Naive thymus-derived CD8-positive, alpha-beta T cell (primary cell): ENCODE measurements around the gene RAPGEF3. TPM values are rescaled to one million over a fixed set of nuclear protein-coding genes. Genes with fewer than 3 reads are reported as not detected.

Experiments
- ATAC-seq, 2 donors: fragments of 150-1000 bp; cut with Tn5 transposase in 1 of 2; sonication (Bioruptor Pico), chemical (Tn5 transposase) in 1 of 2; 1 replicate in 1 of 2; 2 replicates in 1 of 2; pipeline ENCODE4 v1.10.0; 2021; ENCODE audit warnings: mild to moderate bottlenecking in 2 of 2, moderate library complexity in 2 of 2
- POLR2A ChIA-PET: fragments of 350-600 bp; sonication (Branson Sonifier 250); formaldehyde crosslinking; loops from one replicate; lab custom pipeline; 2021; ENCODE audit warnings: antibody characterized with exemption; lab: Charles Lee
- DNase-seq, 10 donors: peaks; one replicate each; pipeline versions ENCODE4 v3.0.0 to v3.0.0-alpha.2; 2020 to 2022
- H3K27ac Mint-ChIP-seq, 10 donors: one replicate each; pipeline ENCODE4 v1.8.0; 2020 to 2022; ENCODE audit warnings: mild to moderate bottlenecking in 10 of 10, mixed read lengths in 10 of 10, moderate library complexity in 4 of 10, inconsistent platforms in 1 of 10
- H3K27me3 Mint-ChIP-seq, 5 donors: one replicate each; pipeline ENCODE4 v1.8.0; 2021 to 2022; ENCODE audit warnings: mixed read lengths in 5 of 5
- H3K36me3 Mint-ChIP-seq, 3 donors: one replicate each; pipeline ENCODE4 v1.8.0; 2020 to 2022; ENCODE audit warnings: mixed read lengths in 3 of 3, mild to moderate bottlenecking in 2 of 3, inconsistent platforms in 1 of 3
- H3K4me1 Mint-ChIP-seq, 4 donors: one replicate each; pipeline ENCODE4 v1.8.0; 2021 to 2022; ENCODE audit warnings: mixed read lengths in 4 of 4
- H3K4me3 Mint-ChIP-seq, 10 donors: one replicate each; pipeline ENCODE4 v1.8.0; 2020 to 2022; ENCODE audit warnings: mild to moderate bottlenecking in 10 of 10, mixed read lengths in 10 of 10, moderate library complexity in 6 of 10, inconsistent platforms in 1 of 10
- H3K9me3 Mint-ChIP-seq, 9 donors: one replicate each; pipeline ENCODE4 v1.8.0; 2020 to 2022; ENCODE audit warnings: mixed read lengths in 9 of 9, mild to moderate bottlenecking in 3 of 9, inconsistent platforms in 1 of 9, moderate library complexity in 1 of 9
- polyA plus RNA-seq, 3 donors: library from polyadenylated mRNA; unstranded; fragments of 300-500 nt; fragmentation: Illumina TruSeq; gene quantifications; one replicate each; pipeline ENCODE4 v1.2.3, GENCODE V29; 2021
- total RNA-seq, 8 experiments: library from RNA in 2 of 8; stranded (reverse) in 2 of 8; gene quantifications; one replicate each; pipeline ENCODE4 v1.2.3 and lab custom pipeline; 2021 to 2026

Gene RAPGEF3
- total and polyA plus RNA-seq, 5 experiments from 2014 or later, result 0.08 to 0.65 (median 0.27) TPM

DNA sequence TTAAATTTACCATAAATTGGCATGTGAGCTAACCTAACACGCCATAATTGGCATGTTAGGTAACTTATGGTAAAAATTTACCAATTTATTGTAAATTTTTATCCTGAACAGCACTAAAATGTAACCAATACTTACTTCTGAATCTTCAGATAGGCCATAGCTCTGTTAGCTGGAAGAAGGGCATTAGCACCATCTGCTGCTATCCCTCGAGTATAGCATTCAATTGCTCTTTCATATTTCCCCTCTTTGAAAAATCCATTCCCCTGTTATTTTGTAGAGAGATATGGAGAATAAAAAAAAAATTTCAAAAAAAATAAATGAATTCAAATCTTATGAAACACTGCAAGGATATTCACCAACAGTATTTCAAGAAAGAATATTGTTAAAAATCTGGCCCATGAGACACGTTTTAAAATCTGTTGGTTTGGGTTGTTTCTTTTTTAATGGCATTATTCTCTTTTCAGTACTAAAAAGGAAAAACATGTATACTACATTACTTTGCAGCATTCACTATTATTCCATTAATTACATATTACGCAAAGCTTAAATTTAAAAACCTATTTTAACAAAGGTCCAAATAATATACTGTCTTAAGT lies 71.9 kb downstream of the RAPGEF3 start:
- peak in 6 of 10 donors; percentile 30 to 57 (median 36) for DNase-seq
- H3K9me3 Mint-ChIP-seq, result no peaks in the 10 kb centered on the region
- H3K27ac Mint-ChIP-seq, result peak overlapping the region in 1 of 10 donors; percentile 25
- ATAC-seq, result peak; percentile 64 to 68
- no peaks in the 10 kb centered on the region for H3K27me3 Mint-ChIP-seq
- POLR2A ChIA-PET, result interaction anchor here (0.6 to 0.7 kb wide), 2 partner anchors 246 to 277 kb away, joined by 3 to 8 read pairs; no protein-coding TSS in a partner anchor
- H3K36me3 Mint-ChIP-seq, result peaks cover 5 to 65% (median 18%) of the 10 kb centered on the region in 3 donors
- H3K4me3 Mint-ChIP-seq, result no peak overlapping the region
- peaks cover 6 to 14% (median 7%) of the 10 kb centered on the region in 4 donors for H3K4me1 Mint-ChIP-seq

Other genes starting within 250 kb of the RAPGEF3 start
- gene RPAP3, start 52.9 kb downstream of the RAPGEF3 start, total RNA-seq, result 10 to 100 TPM; 41.5 to 41.8 TPM
- 10 to 100 TPM; 34.6 to 38.7 (median 36.0) TPM for gene RPAP3, start 52.9 kb downstream of the RAPGEF3 start, polyA plus RNA-seq
- not detected for gene ENDOU, start 33.4 kb downstream of the RAPGEF3 start, total RNA-seq
- not detected for gene ENDOU, start 33.4 kb downstream of the RAPGEF3 start, polyA plus RNA-seq
- gene SLC48A1, start 14.4 kb upstream of the RAPGEF3 start, total RNA-seq, result 10 to 100 TPM; 11.5 to 12.8 TPM
- 10 to 100 TPM in 1 of 3 donors, 1 to 10 TPM in 2; 9.4 to 11.6 (median 9.7) TPM for gene SLC48A1, start 14.4 kb upstream of the RAPGEF3 start, polyA plus RNA-seq
- 100 to 1,000 TPM; 160 to 165 TPM for gene HDAC7, start 61.0 kb upstream of the RAPGEF3 start, total RNA-seq
- gene HDAC7, start 61.0 kb upstream of the RAPGEF3 start, polyA plus RNA-seq, result 10 to 100 TPM; 10.2 to 30.5 (median 14.3) TPM
- gene VDR, start 146.1 kb upstream of the RAPGEF3 start, total RNA-seq, result under 1 TPM; 0.49 to 0.73 TPM
- not detected for gene VDR, start 146.1 kb upstream of the RAPGEF3 start, polyA plus RNA-seq
- gene TMEM106C, start 204.7 kb upstream of the RAPGEF3 start, total RNA-seq, result 10 to 100 TPM; 31.4 to 35.9 TPM
- 10 to 100 TPM; 37.0 to 52.8 (median 51.4) TPM for gene TMEM106C, start 204.7 kb upstream of the RAPGEF3 start, polyA plus RNA-seq
- under 1 TPM in 1 of 2 experiments, not detected in 1; 0.52 TPM for gene COL2A1, start 245.6 kb upstream of the RAPGEF3 start, total RNA-seq
- not detected for gene COL2A1, start 245.6 kb upstream of the RAPGEF3 start, polyA plus RNA-seq